Measurements from ENCODE around the gene ROBO4.

Gene ROBO4

DNA sequence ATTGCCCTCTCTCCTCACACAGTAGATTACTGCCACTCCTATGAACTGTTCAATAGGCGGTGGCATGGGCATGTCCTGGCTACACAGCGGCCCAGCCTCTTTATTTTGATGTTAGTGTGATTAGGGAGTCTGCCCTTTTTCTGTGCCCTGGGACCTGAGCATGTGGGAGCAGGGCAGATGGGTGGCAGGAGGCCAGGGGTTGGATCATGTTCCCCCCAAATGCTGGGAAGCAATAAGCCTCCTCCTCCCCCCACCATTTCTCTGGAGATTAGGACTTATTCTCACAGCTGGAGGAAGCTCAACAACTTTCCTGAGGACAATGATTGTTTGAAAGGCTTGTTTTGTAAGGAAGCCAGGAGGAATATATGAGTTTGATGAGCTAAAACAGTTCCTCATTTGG lies 22.2 kb upstream of the ROBO4 start:
- H3K9ac ChIP-seq (ENCODE audit: low read depth in 1 of 2, low read length in 2 of 2) = no peak overlapping the region

DNA sequence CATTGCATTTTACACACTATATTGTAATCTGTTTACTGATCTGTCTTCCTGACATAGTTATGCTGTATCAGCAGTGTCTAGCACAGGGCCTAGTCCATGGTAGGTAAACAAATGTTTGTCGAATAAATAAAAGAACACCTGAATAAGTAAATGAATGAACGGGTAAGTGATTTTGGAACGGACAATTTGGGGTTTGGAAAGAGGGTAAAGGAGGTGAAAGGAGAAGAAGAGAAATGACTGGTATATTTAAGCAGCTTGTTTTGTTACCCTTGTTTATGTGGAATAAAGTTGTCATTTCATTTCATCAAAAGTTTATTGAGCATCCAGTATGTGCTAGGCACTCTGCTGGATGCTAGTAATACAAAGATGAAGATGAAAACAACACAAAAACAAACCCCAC lies 21.3 kb upstream of the ROBO4 start, which contains the start of gene HEPN1:
TSS of gene HEPN1 (plus strand) at position 301 of the 400 bp plus-strand sequence.
- Histone ChIP-seq H3K9me3 (ENCODE audit: control insufficient read depth in 1 of 2, low read length in 2 of 2) (no peaks in the 10 kb centered on the region), H3K27me3 (ENCODE audit: control insufficient read depth in 1 of 2, insufficient read depth in 2 of 2, low read length in 2 of 2) (peaks cover 7% of the 10 kb centered on the region in 2 donors), H3K4me3 (ENCODE audit: low read depth in 1 of 2, low read length in 2 of 2) (no peak within 1 kb of the TSS), H3K27ac (ENCODE audit: low read depth, low read length) (no peak within 1 kb of the TSS), H3K9ac (ENCODE audit: low read depth in 1 of 2, low read length in 2 of 2) (no peak within 1 kb of the TSS), H3K36me3 (ENCODE audit: control insufficient read depth in 1 of 2, insufficient read depth in 2 of 2, low read length in 2 of 2) (no peaks in the 10 kb centered on the region), H3K4me1 (ENCODE audit: control insufficient read depth in 1 of 2, insufficient read depth in 2 of 2, low read length in 2 of 2) (no peaks in the 10 kb centered on the region)

More for the DNA sequence above, 22.2 kb upstream of the ROBO4 start:
- Histone ChIP-seq H3K4me1 (ENCODE audit: control insufficient read depth in 1 of 2, insufficient read depth in 2 of 2, low read length in 2 of 2) (no peaks in the 10 kb centered on the region), H3K4me3 (ENCODE audit: low read depth in 1 of 2, low read length in 2 of 2) (no peak overlapping the region), H3K27ac (ENCODE audit: low read depth, low read length) (no peak overlapping the region), H3K36me3 (ENCODE audit: control insufficient read depth in 1 of 2, insufficient read depth in 2 of 2, low read length in 2 of 2) (no peaks in the 10 kb centered on the region), H3K9me3 (ENCODE audit: control insufficient read depth in 1 of 2, low read length in 2 of 2) (no peaks in the 10 kb centered on the region), H3K27me3 (ENCODE audit: control insufficient read depth in 1 of 2, insufficient read depth in 2 of 2, low read length in 2 of 2) (peaks cover 7% of the 10 kb centered on the region in 2 donors)

DNA sequence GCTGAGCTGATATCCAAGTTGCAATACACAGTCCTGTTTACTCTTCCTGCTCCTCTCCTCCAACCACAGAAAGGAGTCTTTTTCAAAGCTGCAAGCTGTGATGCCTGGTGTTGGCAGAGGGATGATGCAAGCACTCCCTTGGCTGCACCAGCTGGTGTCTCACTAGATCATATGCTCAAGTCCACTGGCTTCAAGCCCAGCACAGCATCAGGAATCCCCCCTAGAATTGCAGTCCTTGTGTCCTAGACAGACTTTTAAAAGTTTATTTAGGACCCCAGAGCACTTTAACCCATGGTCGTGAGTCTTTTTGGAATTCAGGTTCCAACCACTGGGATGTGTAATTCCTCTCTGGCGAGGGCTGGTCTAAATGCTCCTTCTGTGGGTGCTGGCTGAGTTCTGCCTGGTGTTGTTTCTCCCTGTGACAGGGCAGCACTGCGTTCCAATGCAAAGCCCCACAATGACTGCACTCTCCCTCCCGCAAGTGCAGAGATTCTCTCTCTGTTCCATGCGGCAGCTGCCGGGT lies 19.5 kb upstream of the ROBO4 start:
- no peaks in the 10 kb centered on the region for H3K36me3 ChIP-seq (ENCODE audit: control insufficient read depth in 1 of 2, insufficient read depth in 2 of 2, low read length in 2 of 2)
- H3K27ac ChIP-seq (ENCODE audit: low read depth, low read length) = no peak overlapping the region
- no peaks in the 10 kb centered on the region for H3K4me1 ChIP-seq (ENCODE audit: control insufficient read depth in 1 of 2, insufficient read depth in 2 of 2, low read length in 2 of 2)
- H3K27me3 ChIP-seq (ENCODE audit: control insufficient read depth in 1 of 2, insufficient read depth in 2 of 2, low read length in 2 of 2) = peaks cover 7% of the 10 kb centered on the region in 2 donors
- no peak overlapping the region for H3K4me3 ChIP-seq (ENCODE audit: low read depth in 1 of 2, low read length in 2 of 2)
- H3K9ac ChIP-seq (ENCODE audit: low read depth in 1 of 2, low read length in 2 of 2) = no peak overlapping the region
- H3K9me3 ChIP-seq (ENCODE audit: control insufficient read depth in 1 of 2, low read length in 2 of 2) = no peaks in the 10 kb centered on the region

DNA sequence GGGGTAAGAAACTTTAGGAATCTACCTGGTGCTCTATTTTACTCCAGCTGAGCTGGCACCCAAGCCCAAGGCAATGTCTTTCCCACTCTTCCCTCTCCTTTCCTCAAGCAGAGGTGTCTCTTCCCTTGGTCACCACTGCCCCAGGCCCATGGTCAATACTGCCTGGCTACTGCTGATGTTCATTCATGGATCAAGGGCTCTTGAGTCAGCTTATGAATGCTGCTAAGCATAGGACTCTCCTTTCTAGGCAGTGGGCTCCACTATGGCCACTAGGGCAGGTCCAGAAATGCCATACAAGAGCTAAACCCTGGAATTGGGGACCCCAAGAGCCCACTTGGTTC lies 18.7 kb upstream of the ROBO4 start:
- H3K27ac ChIP-seq (ENCODE audit: low read depth, low read length) = no peak overlapping the region
- no peak overlapping the region for H3K4me3 ChIP-seq (ENCODE audit: low read depth in 1 of 2, low read length in 2 of 2)
- peaks cover 0 to 3% of the 10 kb centered on the region in 2 donors for H3K9me3 ChIP-seq (ENCODE audit: control insufficient read depth in 1 of 2, low read length in 2 of 2)
- H3K27me3 ChIP-seq (ENCODE audit: control insufficient read depth in 1 of 2, insufficient read depth in 2 of 2, low read length in 2 of 2) = peaks cover 0 to 1% of the 10 kb centered on the region in 2 donors
- no peak overlapping the region for H3K9ac ChIP-seq (ENCODE audit: low read depth in 1 of 2, low read length in 2 of 2)
- H3K4me1 ChIP-seq (ENCODE audit: control insufficient read depth in 1 of 2, insufficient read depth in 2 of 2, low read length in 2 of 2) = no peaks in the 10 kb centered on the region
- no peaks in the 10 kb centered on the region for H3K36me3 ChIP-seq (ENCODE audit: control insufficient read depth in 1 of 2, insufficient read depth in 2 of 2, low read length in 2 of 2)

DNA sequence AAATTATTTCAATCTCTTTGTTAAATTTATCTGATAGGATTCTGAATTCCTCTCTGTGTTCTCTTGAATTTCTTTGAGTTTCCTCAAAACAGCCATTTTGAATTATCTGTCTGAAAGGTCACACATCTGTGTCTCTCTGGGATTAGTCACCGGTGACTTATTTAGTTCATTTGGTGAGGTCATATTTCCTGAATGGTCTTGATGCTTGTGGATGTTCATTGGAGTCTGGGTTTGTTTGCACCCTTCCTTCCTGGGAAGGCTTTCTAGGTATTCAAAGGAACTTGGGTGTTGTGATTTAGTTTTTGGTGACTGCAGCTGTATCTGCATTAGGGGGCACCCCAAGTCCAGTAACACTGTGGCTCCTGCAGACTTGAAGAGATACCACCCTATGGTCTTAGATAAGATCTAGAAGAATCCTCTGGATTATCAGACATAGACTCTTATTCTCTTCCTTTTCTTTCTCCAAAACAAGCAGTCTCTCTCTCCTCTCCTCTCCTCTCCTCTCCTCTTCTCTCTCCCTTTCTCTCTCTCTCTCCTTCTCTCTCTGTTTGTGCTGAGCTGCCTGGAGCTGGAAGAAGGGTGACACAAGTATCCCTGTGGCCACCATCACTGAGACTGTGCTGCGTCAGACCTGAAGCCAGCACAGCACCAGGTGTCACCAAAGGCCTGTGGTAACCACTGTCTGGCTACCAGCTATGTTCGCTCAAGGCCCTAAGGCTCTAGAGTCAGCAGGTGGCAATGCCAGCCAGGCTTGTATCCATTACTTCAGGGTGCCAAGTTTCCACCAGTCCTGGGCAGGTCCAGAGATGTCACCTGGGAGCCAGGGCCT lies 18.1 kb upstream of the ROBO4 start:
- H3K27me3 ChIP-seq (ENCODE audit: control insufficient read depth in 1 of 2, insufficient read depth in 2 of 2, low read length in 2 of 2) = no peaks in the 10 kb centered on the region
- H3K36me3 ChIP-seq (ENCODE audit: control insufficient read depth in 1 of 2, insufficient read depth in 2 of 2, low read length in 2 of 2) = no peaks in the 10 kb centered on the region
- peaks cover 0 to 3% of the 10 kb centered on the region in 2 donors for H3K9me3 ChIP-seq (ENCODE audit: control insufficient read depth in 1 of 2, low read length in 2 of 2)
- H3K27ac ChIP-seq (ENCODE audit: low read depth, low read length) = no peak overlapping the region
- no peak overlapping the region for H3K4me3 ChIP-seq (ENCODE audit: low read depth in 1 of 2, low read length in 2 of 2)
- H3K9ac ChIP-seq (ENCODE audit: low read depth in 1 of 2, low read length in 2 of 2) = no peak overlapping the region
- H3K4me1 ChIP-seq (ENCODE audit: control insufficient read depth in 1 of 2, insufficient read depth in 2 of 2, low read length in 2 of 2) = no peaks in the 10 kb centered on the region

DNA sequence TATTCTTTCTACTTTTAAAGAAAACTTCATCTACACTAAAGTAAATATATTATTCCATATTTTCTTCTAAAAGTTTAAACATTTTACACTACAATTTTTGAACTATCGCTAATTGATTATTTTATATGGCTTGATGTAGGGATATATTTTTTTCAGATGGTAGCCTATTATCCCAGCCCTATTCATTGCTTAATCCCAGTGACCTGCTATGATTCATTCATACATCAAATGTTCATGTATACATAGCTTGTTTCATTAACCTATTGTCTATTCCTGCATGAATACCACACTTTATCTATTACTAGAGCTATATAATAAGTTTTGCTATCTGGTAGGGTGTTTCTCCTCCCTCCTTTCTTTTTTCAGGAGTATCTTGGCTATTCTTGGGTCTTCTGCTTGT lies 5.0 kb upstream of the ROBO4 start:
- H3K9ac ChIP-seq (ENCODE audit: low read depth in 1 of 2, low read length in 2 of 2) = no peak overlapping the region
- H3K4me1 ChIP-seq (ENCODE audit: control insufficient read depth in 1 of 2, insufficient read depth in 2 of 2, low read length in 2 of 2) = no peaks in the 10 kb centered on the region
- peaks cover 9 to 11% of the 10 kb centered on the region in 2 donors for H3K27me3 ChIP-seq (ENCODE audit: control insufficient read depth in 1 of 2, insufficient read depth in 2 of 2, low read length in 2 of 2)
- H3K4me3 ChIP-seq (ENCODE audit: low read depth in 1 of 2, low read length in 2 of 2) = no peak overlapping the region
- no peaks in the 10 kb centered on the region for H3K9me3 ChIP-seq (ENCODE audit: control insufficient read depth in 1 of 2, low read length in 2 of 2)
- no peak overlapping the region for H3K27ac ChIP-seq (ENCODE audit: low read depth, low read length)
- no peaks in the 10 kb centered on the region for H3K36me3 ChIP-seq (ENCODE audit: control insufficient read depth in 1 of 2, insufficient read depth in 2 of 2, low read length in 2 of 2)

DNA sequence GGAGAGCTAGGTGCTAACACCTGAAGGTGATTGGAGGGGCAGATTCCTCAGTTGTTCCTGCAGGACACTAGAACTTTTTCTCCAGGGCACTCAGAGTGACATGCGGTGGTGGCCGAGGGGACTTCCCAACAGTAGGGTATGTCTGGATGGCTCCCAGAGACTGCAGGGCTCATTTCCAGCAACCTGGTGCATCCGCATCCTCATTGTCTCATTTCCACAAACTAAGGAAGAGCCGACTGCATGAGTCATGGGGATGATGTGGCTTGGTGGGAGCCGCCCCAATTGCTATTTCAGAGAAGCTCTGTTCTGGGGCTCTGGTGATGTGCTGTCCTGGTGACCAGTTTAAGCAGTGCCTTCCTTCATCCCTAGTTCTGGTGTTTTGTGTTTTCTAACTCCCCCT lies 2.8 kb upstream of the ROBO4 start:
- H3K4me3 ChIP-seq (ENCODE audit: low read depth in 1 of 2, low read length in 2 of 2) = no peak overlapping the region
- no peaks in the 10 kb centered on the region for H3K9me3 ChIP-seq (ENCODE audit: control insufficient read depth in 1 of 2, low read length in 2 of 2)
- H3K27me3 ChIP-seq (ENCODE audit: control insufficient read depth in 1 of 2, insufficient read depth in 2 of 2, low read length in 2 of 2) = peaks cover 9 to 11% of the 10 kb centered on the region in 2 donors
- H3K9ac ChIP-seq (ENCODE audit: low read depth in 1 of 2, low read length in 2 of 2) = no peak overlapping the region
- H3K4me1 ChIP-seq (ENCODE audit: control insufficient read depth in 1 of 2, insufficient read depth in 2 of 2, low read length in 2 of 2) = no peaks in the 10 kb centered on the region
- H3K27ac ChIP-seq (ENCODE audit: low read depth, low read length) = no peak overlapping the region
- no peaks in the 10 kb centered on the region for H3K36me3 ChIP-seq (ENCODE audit: control insufficient read depth in 1 of 2, insufficient read depth in 2 of 2, low read length in 2 of 2)

DNA sequence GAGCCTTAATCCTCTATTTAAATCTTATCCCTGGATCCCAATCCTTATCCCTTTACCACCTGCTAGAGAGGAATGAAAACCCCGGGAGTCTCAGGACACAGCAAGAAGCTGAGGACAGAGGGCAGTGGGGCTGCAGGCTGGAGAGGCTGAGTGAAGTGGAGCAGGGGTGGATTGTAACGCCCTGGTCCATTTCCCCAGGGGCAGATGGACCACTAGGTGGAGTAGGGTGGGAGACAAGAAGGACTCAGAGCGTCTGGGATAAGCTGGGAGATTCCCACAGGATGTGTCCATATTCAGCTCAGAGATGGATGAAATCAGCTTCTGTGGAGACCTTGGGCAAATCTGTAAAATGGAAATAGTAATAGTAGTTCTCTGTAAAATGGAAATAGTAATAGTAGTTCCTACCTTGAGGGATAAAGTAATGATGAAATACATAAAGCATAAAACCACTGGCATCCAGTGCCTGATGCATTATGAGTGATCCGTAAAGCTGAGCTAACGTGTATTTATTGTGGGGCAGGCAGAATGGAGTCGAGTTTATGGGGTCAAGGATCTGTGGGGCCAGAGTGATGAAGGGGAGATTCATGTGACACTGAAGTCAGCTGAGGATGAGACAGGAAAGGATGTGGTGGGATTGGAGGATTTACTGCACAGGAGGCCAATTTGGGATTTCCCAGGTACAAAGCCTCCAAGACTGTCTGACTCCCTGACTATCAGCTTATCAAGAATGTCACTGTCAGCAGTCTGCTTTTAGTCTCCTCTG lies 1.9 kb upstream of the ROBO4 start:
- Histone ChIP-seq H3K27me3 (ENCODE audit: control insufficient read depth in 1 of 2, insufficient read depth in 2 of 2, low read length in 2 of 2) (peaks cover 9 to 11% of the 10 kb centered on the region in 2 donors), H3K4me1 (ENCODE audit: control insufficient read depth in 1 of 2, insufficient read depth in 2 of 2, low read length in 2 of 2) (no peaks in the 10 kb centered on the region), H3K36me3 (ENCODE audit: control insufficient read depth in 1 of 2, insufficient read depth in 2 of 2, low read length in 2 of 2) (no peaks in the 10 kb centered on the region), H3K9me3 (ENCODE audit: control insufficient read depth in 1 of 2, low read length in 2 of 2) (no peaks in the 10 kb centered on the region), H3K9ac (ENCODE audit: low read depth in 1 of 2, low read length in 2 of 2) (no peak overlapping the region), H3K4me3 (ENCODE audit: low read depth in 1 of 2, low read length in 2 of 2) (no peak overlapping the region), H3K27ac (ENCODE audit: low read depth, low read length) (peak overlapping the region; percentile 51)

DNA sequence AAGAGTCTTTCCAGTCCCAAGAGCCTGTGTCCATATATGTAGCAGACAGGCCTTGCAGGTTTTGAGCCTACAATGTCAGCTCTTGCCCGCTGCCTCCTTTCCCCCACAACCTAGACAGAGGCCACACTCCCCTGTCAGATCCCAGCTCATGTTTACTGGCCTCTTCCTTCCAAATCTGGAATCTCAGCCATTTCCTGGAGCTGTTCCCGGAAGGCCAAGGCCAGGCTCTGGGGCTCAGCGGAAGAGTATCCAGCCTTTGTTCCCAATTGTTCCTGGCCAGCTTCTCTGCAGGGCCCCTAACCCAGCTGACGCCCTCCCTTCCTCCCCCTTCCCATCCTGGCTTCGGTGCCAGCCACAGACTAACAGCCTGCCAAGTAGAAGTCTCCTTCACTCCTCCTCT lies 1.0 kb upstream of the ROBO4 start:
- H3K27ac ChIP-seq (ENCODE audit: low read depth, low read length) = peak overlapping the region; percentile 51
- no peak overlapping the region for H3K9ac ChIP-seq (ENCODE audit: low read depth in 1 of 2, low read length in 2 of 2)
- H3K4me3 ChIP-seq (ENCODE audit: low read depth in 1 of 2, low read length in 2 of 2) = no peak overlapping the region
- H3K9me3 ChIP-seq (ENCODE audit: control insufficient read depth in 1 of 2, low read length in 2 of 2) = no peaks in the 10 kb centered on the region
- H3K27me3 ChIP-seq (ENCODE audit: control insufficient read depth in 1 of 2, insufficient read depth in 2 of 2, low read length in 2 of 2) = peaks cover 9 to 11% of the 10 kb centered on the region in 2 donors
- no peaks in the 10 kb centered on the region for H3K4me1 ChIP-seq (ENCODE audit: control insufficient read depth in 1 of 2, insufficient read depth in 2 of 2, low read length in 2 of 2)
- H3K36me3 ChIP-seq (ENCODE audit: control insufficient read depth in 1 of 2, insufficient read depth in 2 of 2, low read length in 2 of 2) = no peaks in the 10 kb centered on the region

DNA sequence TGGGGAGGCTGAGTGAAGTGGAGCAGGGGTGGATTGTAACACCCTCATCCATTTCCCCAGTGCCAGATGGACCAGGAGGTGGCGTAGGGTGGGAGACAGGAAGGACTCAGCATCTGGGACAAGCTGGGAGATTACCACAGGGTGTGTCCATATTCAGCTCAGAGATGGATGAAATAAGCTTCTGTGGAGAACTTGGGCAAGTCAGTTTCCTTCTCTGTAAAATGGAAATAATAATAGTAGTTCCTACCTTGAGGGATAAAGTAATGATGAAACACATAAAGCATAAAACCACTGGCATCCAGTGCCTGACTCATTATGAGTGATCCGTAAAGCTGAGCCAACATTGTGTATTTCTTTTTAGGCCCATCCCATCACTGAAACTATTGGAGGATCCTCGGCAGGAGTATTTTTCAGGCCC lies 607 bp upstream of the ROBO4 start:
- no peak overlapping the region for H3K27ac ChIP-seq (ENCODE audit: low read depth, low read length)

More for the DNA sequence above, 607 bp upstream of the ROBO4 start:
- Histone ChIP-seq H3K9me3 (ENCODE audit: control insufficient read depth in 1 of 2, low read length in 2 of 2) (no peaks in the 10 kb centered on the region), H3K36me3 (ENCODE audit: control insufficient read depth in 1 of 2, insufficient read depth in 2 of 2, low read length in 2 of 2) (no peaks in the 10 kb centered on the region), H3K4me1 (ENCODE audit: control insufficient read depth in 1 of 2, insufficient read depth in 2 of 2, low read length in 2 of 2) (no peaks in the 10 kb centered on the region), H3K27me3 (ENCODE audit: control insufficient read depth in 1 of 2, insufficient read depth in 2 of 2, low read length in 2 of 2) (peaks cover 9 to 11% of the 10 kb centered on the region in 2 donors), H3K4me3 (ENCODE audit: low read depth in 1 of 2, low read length in 2 of 2) (no peak overlapping the region), H3K9ac (ENCODE audit: low read depth in 1 of 2, low read length in 2 of 2) (no peak overlapping the region)
